K562 (cell line): ENCODE data around the gene CCNK. TPM values are rescaled to one million over a fixed set of nuclear protein-coding genes. Genes with fewer than 3 reads are reported as not detected.

Source experiments
- ATAC-seq: fragments of 200-7000 bp; cut with Tn5 transposase; 3 replicates; pipeline ENCODE4 v1.9.1; 2020; ENCODE audit warnings: moderate library complexity
- BruUV-seq: library from RNA; stranded (reverse); fragments of 400-500 nt; replicated peaks from 2 replicates; lab custom pipeline; 2021; lab: Mats Ljungman, UMichigan
- CTCF ChIA-PET: fragments of 300-600 bp; formaldehyde crosslinking; extraction: SDS; loops from one replicate; lab custom pipeline; 2021; ENCODE audit warnings: low intra/inter-chr PET ratio; lab: Yijun Ruan, JAX
- POLR2A ChIA-PET: fragments of 300-600, 350-650 bp; sonication (Branson Sonifier 250); formaldehyde crosslinking; extraction: SDS; loops from one replicate; lab custom pipeline; 2021; ENCODE audit warnings: antibody characterized with exemption, inconsistent platforms; lab: Yijun Ruan, JAX
- DNase-seq, 4 experiments: peaks; one replicate each; pipeline versions ENCODE4 v3.0.0 to v3.0.0-alpha.2; 2011 to 2018; ENCODE audit warnings: low spot score in 3 of 4, mixed read lengths in 3 of 4; ENCODE audit errors: extremely low read depth in 1 of 4
- FAIRE-seq: peaks from 2 replicates; lab custom pipeline; 2011; peaks lifted over from hg19 to GRCh38; lab: Jason Lieb, UNC
- H2AFZ ChIP-seq: 2 replicates; pipeline ENCODE4 v1.6.0; 2011; ENCODE audit warnings: low read depth, low read length, control low read depth, inconsistent platforms
- H3K27ac ChIP-seq: fragments of 200-600 bp; 3 replicates; pipeline ENCODE4 v1.8.0; 2011; ENCODE audit warnings: low read depth, mild to moderate bottlenecking, control low read depth, inconsistent platforms, low read length, moderate library complexity, mixed read lengths; ENCODE audit errors: extremely low read depth
- H3K27me3 ChIP-seq, 2 experiments: fragments of 300-600 bp in 1 of 2; 2 replicates in 1 of 2; 3 replicates in 1 of 2; pipeline versions ENCODE4 v1.6.0 to v1.8.0; 2011; ENCODE audit warnings: inconsistent platforms in 2 of 2, low read length in 2 of 2, mild to moderate bottlenecking in 1 of 2, mixed read lengths in 1 of 2, moderate library complexity in 1 of 2; ENCODE audit not compliant: control insufficient read depth in 2 of 2, insufficient read depth in 2 of 2
- H3K36me3 ChIP-seq: fragments of 300-600 bp; 3 replicates; pipeline ENCODE4 v1.8.0; 2011; ENCODE audit warnings: mild to moderate bottlenecking, low read length, inconsistent platforms; ENCODE audit not compliant: control insufficient read depth, insufficient read depth
- H3K4me1 ChIP-seq, 2 experiments: fragments of 200-600 bp in 1 of 2; replicated peaks in 1 of 2; 2 replicates in 1 of 2; 3 replicates in 1 of 2; pipeline versions ENCODE4 v1.5.1 to v1.8.0; 2011; ENCODE audit warnings: inconsistent platforms in 2 of 2, low read length in 2 of 2, mild to moderate bottlenecking in 1 of 2, mixed read lengths in 1 of 2, moderate library complexity in 1 of 2; ENCODE audit not compliant: control insufficient read depth in 2 of 2, insufficient read depth in 2 of 2
- H3K4me2 ChIP-seq: 2 replicates; pipeline ENCODE4 v1.6.1; 2011; ENCODE audit warnings: low read length, control low read depth, inconsistent platforms, mixed read lengths; ENCODE audit not compliant: insufficient read depth
- H3K4me3 ChIP-seq: fragments of 200-600 bp; sonication (generic), shearing (Covaris generic); 2 replicates; pipeline ENCODE4 v1.5.1; 2016; ENCODE audit warnings: control low read depth, inconsistent platforms
- H3K79me2 ChIP-seq: fragments of 200-600 bp; 3 replicates; pipeline ENCODE4 v1.8.0; 2011; ENCODE audit warnings: low read length, inconsistent platforms; ENCODE audit not compliant: control insufficient read depth, insufficient read depth
- H3K9ac ChIP-seq, 2 experiments: 2 replicates each; pipeline versions ENCODE4 v1.6.0 to v1.6.1; 2011; ENCODE audit warnings: low read depth in 2 of 2, low read length in 2 of 2, control low read depth in 1 of 2, inconsistent platforms in 1 of 2, mild to moderate bottlenecking in 1 of 2, mixed read lengths in 1 of 2; ENCODE audit not compliant: insufficient read depth in 1 of 2
- H3K9me1 ChIP-seq: one replicate; pipeline ENCODE4 v1.6.0; 2011; ENCODE audit warnings: inconsistent platforms, mild to moderate bottlenecking, low read length, moderate library complexity; ENCODE audit not compliant: control insufficient read depth, insufficient read depth
- H3K9me3 ChIP-seq: replicated peaks from 2 replicates; pipeline ENCODE4 v1.5.1; 2011; ENCODE audit warnings: low read depth, low read length, inconsistent platforms; ENCODE audit not compliant: control insufficient read depth, insufficient read depth
- H4K20me1 ChIP-seq: replicated peaks from 2 replicates; pipeline ENCODE4 v1.6.1; 2011; ENCODE audit warnings: low read length, inconsistent platforms, mixed read lengths; ENCODE audit not compliant: control insufficient read depth, insufficient read depth
- BRF2 ChIP-seq: IDR thresholded peaks from 3 replicates; pipeline ENCODE4 v1.6.1; 2011; ENCODE audit warnings: borderline replicate concordance, mild to moderate bottlenecking; ENCODE audit not compliant: insufficient read length, insufficient read depth
- NR2C2 ChIP-seq, 2 experiments: fragments of 200-800 bp in 1 of 2; sonication (Bioruptor generic) in 1 of 2; sonication (generic) in 1 of 2; formaldehyde crosslinking in 1 of 2; IDR thresholded peaks; 2 replicates each; pipeline versions ENCODE4 v1.6.1 to v1.8.0; 2016 to 2022; ENCODE audit warnings: mild to moderate bottlenecking in 1 of 2, missing compliant biosample characterization in 1 of 2, missing genetic modification characterization in 1 of 2, missing genetic modification reagents in 1 of 2
- PBX2 ChIP-seq, 2 experiments: IDR thresholded peaks in 1 of 2; conservative IDR thresholded peaks in 1 of 2; 2 replicates each; pipeline ENCODE4 v1.6.1; 2016; ENCODE audit warnings: low read depth in 2 of 2, mild to moderate bottlenecking in 1 of 2, missing compliant biosample characterization in 1 of 2, missing genetic modification characterization in 1 of 2, moderate library complexity in 1 of 2
- PKNOX1 ChIP-seq: fragments of 450-650 bp; IDR thresholded peaks from 2 replicates; pipeline ENCODE4 v1.6.1; 2016
- RBM15 ChIP-seq: fragments of 200-400 bp; formaldehyde crosslinking; IDR thresholded peaks from 2 replicates; pipeline ENCODE4 v1.6.1; 2018; ENCODE audit warnings: mild to moderate bottlenecking, low read length, moderate library complexity; ENCODE audit not compliant: insufficient read depth
- WGBS: fragments of 100-300 bp; shearing (Covaris generic); methylation state at CpG from one replicate; pipeline ENCODE4 v1.1.6; 2016; ENCODE audit warnings: low coverage, mixed read lengths; ENCODE audit not compliant: insufficient coverage; ENCODE audit errors: missing lambda C conversion rate; 5-methylcytosine and 5-hydroxymethylcytosine counted together
- in situ Hi-C: fragments of 300-500 bp; cut with MboI; formaldehyde crosslinking; loops from 4 replicates; pipeline ENCODE4 v1.15.0; 2018; ENCODE audit warnings: inconsistent platforms, mixed read lengths
- intact Hi-C: fragments of 100-400 bp; cut with micrococcal nuclease; formaldehyde crosslinking; loops from 2 replicates; pipeline ENCODE4 v1.14.2; 2022
- polyA plus RNA-seq, 8 experiments: library from polyadenylated mRNA; depleted of rRNA in 4 of 8; stranded (reverse) in 5 of 8; unstranded in 3 of 8; fragments of >200 nt; fragmentation: Nextera tagmentation in 2 of 8; fragmentation: Illumina TruSeq in 1 of 8; extraction: Ambion mirVana in 2 of 8; extraction: Trizol in 1 of 8; gene quantifications; 2 replicates each; pipeline versions ENCODE4 v1.2.1 to v1.2.3, GENCODE V29; 2011 to 2014; ENCODE audit warnings: inconsistent platforms in 1 of 8, missing spikeins in 1 of 8
- total RNA-seq, 7 experiments: library from RNA; depleted of rRNA in 6 of 7; stranded (reverse); fragments of >200 nt in 6 of 7; fragmentation: Illumina TruSeq in 2 of 7; extraction: Trizol in 2 of 7; gene quantifications; 2 replicates each; pipeline versions ENCODE4 v1.2.1 to v1.2.3, GENCODE V29; 2011 to 2021; ENCODE audit warnings: low replicate concordance in 1 of 7

CCNK gene
- total and polyA plus RNA-seq, 9 of the 15 experiments (the other 6 are each of a cell fraction or from before 2014, with no cell fraction given) = 5.8 to 84.2 (median 16.4) TPM

- TF ChIP-seq PBX2 (CRISPR knock-in tag; IDR thresholded peaks at IDR 0.05; ENCODE audit: low read depth) (no peak), PBX2 (tag; conservative IDR thresholded peaks at IDR 0.05; ENCODE audit: low read depth) (peak; percentile 48; the same call in 1 of the 2 replicates), NR2C2 (CRISPR knock-in tag; IDR thresholded peaks at IDR 0.05) (no peak), NR2C2 (tag; IDR thresholded peaks at IDR 0.05) (peak; percentile 85)
- TF ChIP-seq, all 486 proteins: peak for 80
Observed at GRCh38 chr14:99480917-99481744, at the start of gene CCNK (continued).

- H3K36me3 ChIP-seq = peaks cover 6% of the 10 kb centered on the region; the same call in 1 of the 3 replicates
- FAIRE-seq = no peak
- WGBS = 74% methylated on average over 3 of the region's 3 CpGs
- H3K27ac ChIP-seq = no peak overlapping the region
- in situ Hi-C loops (no loop called here), intact Hi-C loops (no loop called here)
- ChIA-PET CTCF (no interaction called here), POLR2A (no interaction called here)
- DNase-seq = no peak
- no peak for ATAC-seq
- BruUV-seq = no TSS peak
- H3K9me1 ChIP-seq = no peaks in the 10 kb centered on the region
- H3K27me3 ChIP-seq = no peaks in the 10 kb centered on the region
- H2AFZ ChIP-seq = no peak overlapping the region
- H3K4me3 ChIP-seq = no peak overlapping the region
- no peaks in the 10 kb centered on the region for H4K20me1 ChIP-seq
- no peaks in the 10 kb centered on the region; a peak in 1 of 5 replicates for H3K4me1 ChIP-seq
- TF ChIP-seq BRF2 (no peak), RBM15 (no peak), PKNOX1 (peak; percentile 41)
- no peaks in the 10 kb centered on the region for H3K9me3 ChIP-seq
- H3K4me2 ChIP-seq = no peak overlapping the region
- no peak overlapping the region for H3K9ac ChIP-seq
- no peaks in the 10 kb centered on the region; the same call in 2 of the 3 replicates for H3K79me2 ChIP-seq
Observed at GRCh38 chr14:99431986-99432385, 49.2 kb upstream of the CCNK start.
